Subcutaneous adipose tissue (tissue), 4 donors: ENCODE results near the gene C1orf122. TPM values are rescaled to one million over a fixed set of nuclear protein-coding genes. Genes with fewer than 3 reads are reported as not detected.

Experiments
- CTCF ChIP-seq: fragments of 450-650 bp; IDR thresholded peaks from one replicate; pipeline ENCODE4 v1.5.1; 2016; ENCODE audit warnings: low read depth, mild to moderate bottlenecking, control low read depth, antibody characterized with exemption, moderate library complexity
- total RNA-seq, 4 donors: library from RNA; depleted of rRNA; stranded (reverse); fragments of >200 nt; gene quantifications; one replicate each; pipeline ENCODE4 v1.1.0, GENCODE V29; 2016

The C1orf122 gene
- total RNA-seq, 4 donors from 2014 or later: 41.9 to 74.2 (median 57.9) TPM

DNA sequence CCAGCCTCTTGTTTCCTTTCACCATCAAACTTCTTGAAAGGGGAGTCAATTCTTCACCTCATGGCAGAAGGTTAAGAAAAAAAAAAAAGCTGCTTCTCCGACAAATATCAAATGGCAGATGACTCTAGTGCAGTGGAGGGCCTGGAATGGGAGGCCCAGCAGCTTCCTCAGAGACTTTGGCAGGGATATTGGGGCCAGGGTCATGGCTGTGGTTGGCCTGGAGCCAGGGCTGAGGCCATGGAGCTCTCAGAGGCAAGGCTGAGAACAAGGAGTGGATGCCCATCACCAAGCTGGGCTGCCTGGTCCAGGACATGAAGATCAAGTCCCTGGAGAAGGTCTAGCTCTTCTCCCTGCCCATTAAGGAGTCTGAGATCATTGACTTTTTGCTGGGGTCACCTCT is 33.1 kb downstream of the C1orf122 start:
- TF ChIP-seq CTCF: no peak

DNA sequence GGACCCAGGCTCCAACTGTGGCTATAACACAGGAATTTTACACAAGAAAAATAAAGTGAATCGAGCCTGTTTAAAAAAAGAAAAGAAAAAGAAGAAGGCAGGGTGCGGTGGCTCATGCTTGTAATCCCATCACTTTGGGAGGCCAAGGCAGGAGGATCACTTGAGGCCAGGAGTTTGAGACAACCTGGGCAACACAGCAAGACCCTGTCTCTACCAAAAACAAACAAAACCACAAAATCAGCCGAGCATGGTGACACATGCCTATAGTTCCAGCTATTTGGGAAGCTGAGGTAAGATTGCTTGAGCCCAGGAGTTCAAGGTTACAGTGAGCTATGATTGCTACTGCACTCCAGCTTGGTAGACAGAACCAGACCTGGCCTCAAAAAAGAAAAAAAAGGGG is 34.1 kb downstream of the C1orf122 start:
- no peak for TF ChIP-seq CTCF

DNA sequence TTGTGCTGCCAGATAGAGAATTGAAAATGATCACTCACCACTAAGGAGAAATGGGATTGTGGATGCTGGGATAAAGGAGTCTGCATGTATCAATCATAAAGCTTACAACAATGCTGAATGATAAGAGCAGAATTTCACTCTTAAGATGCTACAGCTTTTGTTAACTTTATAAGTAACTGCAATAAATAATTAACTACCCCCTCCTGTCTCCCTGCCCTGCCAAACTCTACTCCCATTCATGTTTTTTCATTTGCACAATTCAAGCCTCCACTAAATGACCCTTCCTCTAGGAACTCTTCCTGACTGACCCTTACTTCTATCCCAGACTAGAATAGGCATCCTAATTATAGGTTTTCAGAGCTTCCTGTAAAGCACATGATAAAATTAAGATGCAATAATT is 36.9 kb downstream of the C1orf122 start:
- TF ChIP-seq CTCF: no peak

DNA sequence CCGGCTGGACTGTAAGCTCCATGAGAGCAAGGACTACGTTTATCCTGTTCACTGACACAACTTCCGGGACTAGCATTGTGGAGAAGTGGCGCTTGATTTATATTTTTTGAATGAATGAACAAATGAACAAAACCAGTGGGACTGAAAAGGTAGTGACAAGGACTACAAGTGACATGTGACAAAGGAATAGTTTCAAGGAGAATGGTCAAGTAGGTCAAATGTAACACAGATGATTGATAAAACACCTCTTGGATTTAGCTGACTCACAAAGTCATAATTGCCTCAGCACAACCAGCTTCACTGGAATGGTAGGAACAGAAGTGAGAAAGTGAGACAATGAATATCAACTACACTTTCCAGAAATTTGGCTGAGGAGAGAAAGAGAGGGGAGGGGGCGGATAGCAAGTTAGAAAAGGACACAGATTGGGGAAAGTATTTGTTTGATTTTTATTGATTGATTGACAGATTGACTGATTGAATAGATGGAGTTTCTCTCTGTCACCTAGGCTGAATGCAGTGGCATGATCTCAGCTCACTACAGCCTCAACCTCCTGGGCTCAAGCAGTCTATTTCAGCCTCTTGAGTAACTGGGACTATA is 37.6 kb downstream of the C1orf122 start:
- TF ChIP-seq CTCF: no peak

DNA sequence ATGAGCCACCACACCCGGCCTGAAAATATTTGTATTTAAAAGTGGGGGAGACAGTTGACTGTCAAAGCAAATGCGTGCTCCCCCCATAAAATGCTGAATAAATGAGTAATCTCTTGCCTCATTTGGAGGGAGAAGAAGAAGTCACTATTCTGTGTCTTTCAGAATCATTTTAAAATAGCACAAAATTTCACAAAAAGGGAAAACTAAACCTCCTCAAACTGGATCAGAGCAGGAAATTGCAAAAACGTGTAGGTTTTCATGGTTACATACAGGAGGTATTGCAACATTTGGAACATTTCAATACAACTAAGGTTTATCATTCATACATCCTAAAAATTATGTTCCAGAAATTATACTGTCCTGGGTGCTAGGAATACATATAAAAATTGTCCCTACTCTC is 38.2 kb downstream of the C1orf122 start:
- no peak for TF ChIP-seq CTCF

- TF ChIP-seq CTCF: no peak
Measured at GRCh38 chr1:37846647-37847339, 39.2 kb downstream of the C1orf122 start.

DNA sequence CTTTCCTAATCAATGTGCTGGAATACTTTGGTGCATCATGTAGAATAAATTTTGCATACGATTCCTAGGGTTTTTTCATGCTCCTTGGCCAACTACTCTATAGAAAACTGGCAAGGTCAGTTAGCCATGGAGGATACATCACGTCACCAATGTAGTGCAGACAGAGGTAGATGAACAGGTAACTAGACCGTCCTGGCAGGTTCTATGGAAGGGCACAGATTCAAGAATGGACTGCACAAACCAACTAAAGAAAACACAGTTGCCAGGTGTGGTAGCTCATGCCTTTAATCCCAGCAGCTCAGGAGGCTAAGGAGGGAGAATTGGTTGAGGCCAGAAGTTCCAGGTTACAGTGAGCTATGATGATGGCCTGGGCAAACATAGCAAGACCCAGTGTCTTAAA is 41.9 kb downstream of the C1orf122 start:
- no peak for TF ChIP-seq CTCF
